Raji (cell line): ENCODE measurements around the gene CBX7.

Experiments used
- POLR2A ChIP-seq: IDR thresholded peaks from 2 replicates; pipeline ENCODE4 v1.6.1; 2011; ENCODE audit warnings: low read depth, low read length, control low read depth; ENCODE audit not compliant: insufficient read depth

CBX7 gene

GRCh38 chr22:39153220-39153717 is 789 bp upstream of the CBX7 start:
- TF ChIP-seq POLR2A, result no peak

DNA sequence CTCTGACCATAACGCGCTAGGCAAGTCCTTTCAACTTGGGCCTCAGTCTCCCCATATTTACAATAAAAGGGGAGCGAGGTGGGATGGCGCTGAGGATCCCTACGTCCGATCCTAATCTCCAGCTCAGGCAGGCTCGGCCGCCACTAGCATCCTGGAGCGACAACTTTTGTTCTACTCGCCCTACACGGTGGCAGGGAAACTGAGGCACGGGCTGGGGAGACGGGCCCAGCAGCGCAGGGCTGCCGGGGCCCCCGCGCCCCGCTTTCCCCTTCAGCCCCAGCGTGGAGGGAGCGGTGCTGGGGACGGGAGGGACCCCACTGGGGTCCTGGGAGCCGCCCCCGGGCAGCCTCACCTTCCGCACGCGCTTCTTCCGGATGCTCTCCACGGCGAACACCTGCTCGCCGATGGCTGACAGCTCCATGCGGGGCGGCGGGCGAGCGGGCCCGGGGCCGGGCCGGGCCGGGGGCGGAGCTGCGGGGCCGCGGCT is 413 bp downstream of the CBX7 start:
- TF ChIP-seq POLR2A, result no peak

GRCh38 chr22:39151329-39151975 is 1.0 kb downstream of the CBX7 start:
- no peak for TF ChIP-seq POLR2A

GRCh38 chr22:39150848-39151215 is 1.6 kb downstream of the CBX7 start:
- no peak for TF ChIP-seq POLR2A

GRCh38 chr22:39149915-39150847 is 2.3 kb downstream of the CBX7 start:
- TF ChIP-seq POLR2A, result no peak

DNA sequence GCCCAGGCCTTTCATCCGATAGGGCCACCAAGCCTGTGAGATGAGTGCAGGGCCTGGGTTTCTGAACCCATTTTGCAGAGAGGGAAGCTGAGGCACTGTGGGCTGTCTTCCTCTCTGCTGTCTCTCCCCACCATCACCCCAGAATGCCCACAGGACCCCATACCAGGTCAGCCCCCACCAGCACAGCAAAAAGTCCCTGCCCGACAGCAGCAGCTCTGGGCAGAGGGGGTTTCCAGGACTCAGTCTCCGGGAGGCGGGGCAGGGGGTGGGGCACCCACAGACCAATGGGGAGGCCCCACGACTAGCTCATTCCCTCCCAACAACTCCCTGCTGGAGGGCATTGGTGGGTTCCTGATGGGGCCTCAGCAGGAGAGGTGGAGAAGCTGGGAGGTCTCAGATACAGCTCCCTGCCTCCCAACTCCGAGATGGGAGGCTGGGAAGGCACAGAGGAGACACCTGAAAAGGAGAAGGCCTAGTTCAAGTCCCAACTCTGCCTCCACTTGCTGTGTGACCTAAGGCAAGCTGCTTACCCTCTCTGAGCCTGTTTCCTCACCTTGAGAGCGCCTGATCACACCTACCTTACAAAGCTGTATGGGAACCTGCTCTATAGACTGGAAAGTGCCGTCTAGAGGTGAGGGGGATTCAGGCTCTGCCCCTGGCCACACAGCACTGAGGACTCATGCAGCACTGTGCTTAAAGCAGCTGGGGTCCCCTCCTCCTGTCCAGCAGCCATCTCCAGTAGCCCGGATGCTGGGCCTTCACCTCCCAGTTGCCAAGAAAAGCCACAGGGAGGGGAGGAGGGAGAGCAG is 3.5 kb downstream of the CBX7 start:
- peak; percentile 27; the same call in 1 of the 2 replicates for TF ChIP-seq POLR2A

- TF ChIP-seq POLR2A, result no peak
Observed at GRCh38 chr22:39148026-39148726, 4.3 kb downstream of the CBX7 start.

GRCh38 chr22:39147335-39148025 is 5.0 kb downstream of the CBX7 start:
- TF ChIP-seq POLR2A, result no peak

DNA sequence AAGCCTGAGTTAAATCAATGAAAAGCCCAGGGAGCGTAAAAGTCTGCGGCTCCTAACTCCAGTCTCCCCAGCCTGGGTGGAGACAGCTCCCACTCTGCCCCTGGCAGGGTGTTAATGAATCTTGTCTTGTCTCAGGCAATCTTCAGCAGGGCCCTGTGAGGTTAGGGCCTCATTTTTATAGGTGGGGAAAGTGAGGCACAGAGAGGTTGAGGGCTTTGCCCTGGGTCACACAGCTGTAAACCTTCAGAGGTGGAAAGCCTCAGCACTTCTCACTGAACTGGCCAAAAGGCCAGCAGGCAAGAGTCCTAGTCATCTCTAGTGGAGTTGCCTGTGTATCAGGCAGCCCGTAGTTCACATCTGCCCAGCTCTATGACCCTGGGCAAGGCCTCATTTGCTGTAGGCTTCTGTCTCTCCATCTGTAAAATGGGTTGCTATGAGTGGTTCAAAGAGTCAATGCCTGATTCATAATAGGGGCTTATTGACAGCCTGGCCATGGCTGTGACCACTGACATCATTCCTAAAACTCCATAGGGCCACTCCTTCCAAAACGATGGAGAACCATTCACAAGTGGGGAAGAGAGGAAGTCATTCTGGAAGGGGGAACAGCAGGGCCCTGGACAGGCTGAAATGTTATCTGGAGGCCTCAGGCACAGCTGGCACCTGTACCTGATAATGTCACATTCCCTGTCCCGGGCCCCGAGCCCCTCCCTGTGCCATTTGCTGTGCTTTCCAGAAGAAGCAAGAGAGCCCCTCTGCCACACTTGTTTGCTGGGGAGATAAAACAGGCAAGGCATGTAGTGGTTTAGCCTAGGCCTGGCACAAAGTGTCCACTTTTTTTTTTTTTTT is 6.0 kb downstream of the CBX7 start:
- no peak for TF ChIP-seq POLR2A

DNA sequence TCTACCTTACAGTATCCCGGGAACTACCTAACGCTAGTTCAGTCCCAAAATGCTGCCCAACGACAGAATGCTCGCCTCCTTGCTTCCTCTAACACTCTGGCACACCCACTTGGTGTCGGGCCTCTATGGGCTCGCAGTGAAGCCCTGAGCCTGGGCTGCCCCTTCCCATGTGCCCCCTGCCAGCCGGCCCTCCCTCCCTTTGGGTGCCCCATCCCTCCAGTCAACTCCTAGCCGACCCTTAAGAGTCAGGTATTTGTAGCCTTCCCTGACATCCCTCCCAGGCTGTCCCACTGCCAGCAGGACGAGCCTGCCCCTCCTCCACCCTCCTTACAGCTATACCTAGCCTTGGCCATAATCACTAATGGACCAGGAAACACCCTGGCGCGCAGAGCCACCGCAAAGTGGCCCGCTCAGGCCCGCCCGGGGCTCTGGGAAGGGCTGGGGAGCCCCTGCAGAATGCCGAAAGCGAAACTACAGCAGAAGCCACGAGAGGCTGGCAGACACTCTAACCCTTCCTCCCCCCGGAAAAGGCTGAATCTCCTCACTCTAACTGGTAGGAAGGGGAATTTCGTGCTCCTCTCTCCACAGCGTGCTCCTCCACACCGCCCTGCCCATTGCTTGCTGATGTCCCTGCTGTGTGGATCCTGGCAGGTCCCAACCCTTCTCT is 8.2 kb downstream of the CBX7 start:
- TF ChIP-seq POLR2A, result no peak

DNA sequence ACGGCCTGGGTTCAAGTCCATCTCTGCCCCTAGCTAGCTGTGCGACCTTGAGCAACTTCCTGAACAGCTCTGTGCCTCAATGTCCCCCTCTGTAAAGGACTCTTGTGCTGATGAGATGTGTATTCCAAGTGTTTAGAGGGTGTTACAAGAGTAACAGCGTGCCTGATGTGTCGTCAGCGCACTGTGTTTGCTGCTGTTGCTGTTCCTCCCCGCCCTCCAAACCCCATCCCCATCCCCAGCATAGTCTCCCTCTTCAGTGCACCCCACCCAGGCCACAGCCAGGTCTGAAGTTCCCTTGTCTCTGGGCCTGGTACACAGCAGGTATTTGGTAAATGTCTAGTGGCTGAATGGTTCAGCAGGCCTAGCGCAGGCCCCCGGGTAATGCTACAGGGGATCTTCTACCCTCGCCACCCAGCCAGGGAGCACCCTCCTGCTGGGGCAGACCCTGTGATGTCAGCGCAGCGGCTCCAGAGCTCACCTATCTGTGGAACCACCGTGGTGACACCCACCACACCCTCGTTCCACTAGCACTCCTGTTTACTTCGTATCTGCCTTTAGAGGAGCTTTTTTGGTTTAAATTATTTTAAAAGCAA is 10.3 kb downstream of the CBX7 start:
- no peak for TF ChIP-seq POLR2A

DNA sequence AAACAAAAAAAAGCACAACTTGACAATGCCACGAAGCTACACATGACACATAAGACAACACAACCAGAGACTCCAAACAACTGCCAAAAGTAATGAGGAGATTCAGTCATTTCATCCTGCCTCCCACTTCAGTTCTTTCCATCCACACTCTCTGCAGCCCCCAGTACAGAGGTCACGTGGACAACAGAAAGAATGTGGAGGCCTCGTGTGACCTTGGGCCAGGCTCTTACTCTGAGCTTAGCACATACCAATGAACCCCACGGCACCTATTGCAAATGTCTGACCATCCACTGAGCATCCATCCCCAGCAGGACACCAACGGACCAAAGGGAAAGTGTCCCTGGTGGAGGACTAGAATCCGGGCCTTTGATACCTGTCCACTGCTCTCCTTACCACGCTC is 12.5 kb downstream of the CBX7 start:
- no peak for TF ChIP-seq POLR2A

GRCh38 chr22:39138357-39138997 is 14.0 kb downstream of the CBX7 start:
- TF ChIP-seq POLR2A, result no peak
